NK-92 treated with Interleukin-12 subunit alpha and Interleukin-12 subunit beta, amount 100 ng/mL, for 24 hours (cell line): Measurements from ENCODE around the gene LEF1.

Experiments
- DNase-seq: peaks from one replicate; lab custom pipeline; 2025; lab: John Stamatoyannopoulos, UW

LEF1 gene

DNA sequence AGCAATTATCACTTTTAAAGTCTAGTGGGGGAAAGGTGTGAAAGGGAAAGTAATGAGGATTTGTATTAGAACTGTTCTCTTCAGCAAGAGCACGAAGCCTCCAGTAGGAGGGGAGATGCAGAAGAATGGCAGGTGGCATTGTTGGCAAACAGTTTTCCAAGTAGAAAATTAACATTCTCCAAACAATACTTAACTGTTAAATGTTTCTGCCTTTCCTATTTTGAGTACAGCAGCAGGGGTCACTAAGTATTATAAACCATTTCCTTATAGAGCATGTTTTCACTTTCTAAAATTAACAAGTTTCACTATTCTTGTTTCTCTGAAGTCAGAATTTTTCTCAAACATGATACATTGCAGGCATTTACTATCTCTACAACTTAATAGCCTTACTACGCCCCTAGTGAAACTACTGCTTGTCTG is 58.7 kb downstream of the LEF1 start:
- DNase-seq = no peak

DNA sequence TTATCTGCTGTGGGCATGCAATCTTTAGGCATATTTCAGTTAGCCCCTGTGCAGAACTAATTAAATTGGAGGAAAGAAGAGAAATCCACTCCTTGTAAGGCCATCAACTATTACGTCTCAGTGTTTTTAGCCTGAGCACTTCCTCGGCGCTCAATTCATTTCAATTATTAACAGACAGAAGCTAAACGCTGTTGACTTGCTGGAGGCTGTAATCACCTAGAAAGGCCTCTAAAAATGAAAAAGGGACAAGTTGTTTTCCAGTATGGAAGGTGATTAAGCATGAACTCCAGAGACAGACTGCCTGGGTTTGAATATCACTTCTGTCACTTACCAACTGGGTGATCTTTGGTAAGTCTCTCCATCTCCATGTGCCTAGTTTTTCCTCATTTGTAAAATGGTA is 59.6 kb downstream of the LEF1 start:
- no peak for DNase-seq

- no peak for DNase-seq
Observed at GRCh38 chr4:108107729-108108382, 60.9 kb downstream of the LEF1 start.

DNA sequence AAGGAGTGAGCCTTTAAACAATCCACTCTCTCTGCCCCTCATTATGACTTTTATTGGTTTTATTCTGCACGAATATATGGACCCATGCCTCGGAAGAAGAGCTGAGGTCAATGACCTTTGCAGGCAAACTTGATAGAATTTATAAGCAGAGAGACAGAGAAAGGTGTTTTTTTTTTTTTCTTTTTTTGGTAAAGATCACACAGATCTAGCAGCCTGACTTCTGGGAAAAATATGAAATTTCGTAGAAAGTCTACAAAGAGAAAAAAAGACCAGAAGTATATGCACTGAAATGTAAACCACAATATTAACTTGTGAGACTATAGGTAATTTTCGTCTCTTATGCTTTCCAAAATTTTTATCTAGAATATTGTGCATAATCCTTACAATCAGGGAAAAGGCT is 61.6 kb downstream of the LEF1 start:
- no peak for DNase-seq

- DNase-seq = no peak
Observed at GRCh38 chr4:108106186-108106585, 62.5 kb downstream of the LEF1 start.

DNA sequence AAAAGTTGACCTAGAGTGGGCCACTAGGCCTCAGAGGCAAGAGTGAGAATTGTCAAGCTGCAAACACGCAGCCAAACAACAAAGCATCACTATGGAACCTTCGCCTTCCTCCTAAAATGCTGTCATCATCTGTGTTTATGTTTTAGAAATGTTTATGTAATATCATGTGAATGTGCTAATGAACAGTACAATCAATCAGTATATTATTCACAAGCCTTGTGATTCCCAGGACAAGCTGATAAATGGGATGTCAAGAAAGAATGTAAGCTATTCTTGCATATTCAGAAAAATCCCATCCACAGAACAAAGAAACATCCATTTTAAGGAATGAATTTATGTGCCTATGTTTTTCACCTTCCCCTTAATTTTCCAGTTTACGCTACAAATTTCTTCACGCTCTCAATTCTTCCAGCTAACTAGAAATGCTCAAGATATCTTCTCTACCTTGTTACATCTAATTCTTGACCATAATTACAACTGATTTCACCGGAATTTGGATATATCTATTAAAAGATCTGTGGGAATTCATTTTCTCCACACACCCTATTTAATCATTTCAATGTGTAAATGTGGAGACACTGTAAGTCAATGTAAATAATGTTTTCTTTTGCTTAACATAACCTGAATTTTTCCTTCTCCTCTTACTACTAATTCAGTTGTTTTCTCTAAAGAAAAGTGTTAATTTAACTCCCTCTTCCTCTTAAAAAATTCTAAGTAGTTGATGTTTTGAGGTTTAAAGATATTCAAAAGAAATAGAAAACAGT is 65.5 kb downstream of the LEF1 start:
- DNase-seq = no peak

- no peak for DNase-seq
Observed at GRCh38 chr4:108100827-108101226, 67.9 kb downstream of the LEF1 start.

GRCh38 chr4:108099838-108100237 is 68.9 kb downstream of the LEF1 start:
- no peak for DNase-seq

GRCh38 chr4:108097990-108098553 is 70.7 kb downstream of the LEF1 start:
- no peak for DNase-seq

GRCh38 chr4:108094923-108095482 is 73.7 kb downstream of the LEF1 start:
- no peak for DNase-seq

- DNase-seq = no peak
Observed at GRCh38 chr4:108094131-108094530, 74.6 kb downstream of the LEF1 start.

DNA sequence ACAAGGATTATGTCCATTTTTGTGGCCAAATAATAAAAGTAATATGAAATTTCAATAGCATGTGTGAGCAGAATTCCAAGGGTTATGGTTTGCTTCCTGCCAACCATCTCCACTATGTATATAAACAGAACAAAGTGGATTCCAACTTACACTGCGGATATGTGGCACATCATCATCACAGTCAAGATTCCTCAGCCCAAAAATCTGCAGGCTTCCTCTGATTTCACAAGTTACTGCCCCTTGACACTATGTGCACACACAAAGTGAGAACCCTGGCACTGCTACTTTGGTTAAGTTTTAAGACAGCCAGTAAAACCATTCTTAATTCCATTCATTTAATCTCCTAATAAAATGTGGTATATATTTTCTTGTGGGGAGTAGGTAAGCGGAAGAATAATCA is 76.4 kb downstream of the LEF1 start:
- no peak for DNase-seq

GRCh38 chr4:108087293-108087967 is 81.3 kb downstream of the LEF1 start:
- no peak for DNase-seq

GRCh38 chr4:108081256-108081655 is 87.5 kb downstream of the LEF1 start:
- no peak for DNase-seq

DNA sequence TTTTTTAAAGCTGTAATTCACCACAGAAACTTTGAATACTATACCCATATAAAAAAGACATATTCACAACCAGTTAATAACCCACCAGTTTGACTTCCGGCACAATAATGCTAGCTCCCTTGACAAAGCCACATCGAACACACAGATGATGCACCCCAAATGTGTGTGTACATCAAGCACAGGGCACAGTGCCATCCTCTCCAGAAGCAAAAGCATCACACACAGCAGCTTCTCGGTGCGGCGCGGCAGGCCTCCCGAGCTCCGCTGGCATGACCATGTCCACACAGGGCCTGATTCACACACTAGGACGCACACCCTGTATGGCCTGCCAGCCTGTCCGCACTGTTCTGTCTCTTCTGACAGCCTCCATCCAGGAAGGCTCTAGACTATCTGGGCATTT is 88.0 kb downstream of the LEF1 start:
- DNase-seq = no peak

DNA sequence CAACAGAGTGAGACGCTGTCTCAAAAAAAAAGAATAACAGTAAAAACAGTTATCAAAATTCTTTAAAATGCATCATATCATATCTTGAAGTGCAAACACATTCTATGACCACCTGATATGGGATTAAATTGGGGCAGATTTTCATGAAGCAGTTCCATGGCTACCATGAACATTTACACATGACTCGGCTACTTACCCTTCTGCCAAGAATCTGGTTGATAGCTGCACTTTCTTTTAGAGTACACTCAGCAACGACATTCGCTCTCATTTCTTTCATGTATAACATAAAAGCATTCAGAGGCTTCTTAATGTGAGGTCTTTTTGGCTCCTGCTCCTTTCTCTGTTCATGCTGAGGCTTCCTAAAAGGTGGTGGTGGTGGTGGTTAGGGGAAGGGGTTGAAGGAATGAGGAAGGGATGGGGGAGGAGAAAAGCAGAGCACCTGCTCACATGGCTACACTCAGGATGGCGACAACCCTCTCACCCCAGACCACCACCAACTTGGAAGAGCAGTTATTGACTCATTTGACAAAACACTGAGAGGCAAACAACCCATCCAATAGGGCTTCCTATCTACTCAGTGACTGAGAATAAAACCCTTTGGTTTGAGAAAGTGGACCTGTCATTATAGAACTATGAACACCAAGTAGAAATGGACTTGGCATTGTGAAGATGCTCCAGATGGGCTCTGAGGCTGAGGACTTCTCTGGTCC is 90.6 kb downstream of the LEF1 start:
- no peak for DNase-seq

DNA sequence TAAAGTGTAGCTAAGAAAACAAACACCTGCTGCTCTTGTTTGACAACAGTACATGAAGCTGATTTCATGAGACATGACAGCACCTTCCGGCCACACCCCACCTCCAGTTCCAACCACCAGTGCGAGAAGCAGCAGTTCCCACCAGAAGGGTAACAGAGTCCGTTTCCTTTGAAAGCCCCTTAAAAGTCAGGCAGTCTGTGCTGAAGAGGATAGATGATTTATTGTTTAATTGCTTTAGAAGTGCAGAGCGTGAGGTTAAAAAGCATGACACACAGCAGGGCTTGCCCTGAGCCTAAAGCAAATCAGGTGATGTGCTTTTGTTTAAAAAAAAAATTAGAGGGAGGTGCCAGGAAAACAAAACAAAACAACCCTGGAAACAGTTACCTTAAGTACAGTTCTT is 96.4 kb downstream of the LEF1 start:
- no peak for DNase-seq

- DNase-seq = no peak
Observed at GRCh38 chr4:108070775-108071174, 98.0 kb downstream of the LEF1 start.

GRCh38 chr4:108068442-108068841 is 100.3 kb downstream of the LEF1 start:
- no peak for DNase-seq

DNA sequence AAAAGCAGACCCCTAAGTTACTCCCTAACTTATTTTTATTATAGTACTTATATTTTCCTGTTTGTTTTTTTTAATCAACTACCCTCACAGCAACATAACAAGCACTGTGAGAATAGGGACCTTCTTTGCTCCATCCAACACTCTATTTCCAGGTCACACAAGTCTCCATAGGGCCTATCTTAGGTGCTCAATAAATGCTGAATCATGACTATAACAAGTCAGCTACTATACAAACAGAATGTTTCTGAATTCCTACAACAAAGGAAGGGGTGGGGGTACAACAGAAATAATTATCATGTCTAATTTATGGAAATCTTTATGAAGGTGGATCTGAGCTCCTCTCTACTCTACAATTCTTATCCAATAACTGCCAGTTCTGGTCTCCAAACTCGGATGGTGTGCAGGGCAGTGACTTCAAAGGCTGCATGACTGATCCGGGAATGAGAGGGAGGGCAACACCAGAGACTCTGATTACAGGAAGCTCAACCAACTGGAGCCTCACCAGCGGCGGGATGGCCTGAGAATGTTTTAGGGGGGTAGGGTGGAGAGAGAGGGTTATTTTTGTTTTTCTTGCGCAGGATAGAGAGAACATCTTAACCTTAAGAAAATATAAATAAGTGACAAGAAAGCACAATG is 107.9 kb downstream of the LEF1 start:
- no peak for DNase-seq

- DNase-seq = no peak
Observed at GRCh38 chr4:108060164-108060563, 108.6 kb downstream of the LEF1 start.
